IPS DF 6.9 (cell line): ENCODE measurements around the gene COL12A1.

Source experiments
- DNase-seq: peaks from one replicate; pipeline ENCODE4 v3.0.0-alpha.2; 2013; ENCODE audit warnings: low read depth, low spot score
- H3K27ac ChIP-seq: one replicate; pipeline ENCODE4 v1.5.1; 2013; ENCODE audit warnings: low read length, control low read depth
- H3K27me3 ChIP-seq: 2 replicates; pipeline ENCODE4 v1.6.1; 2013; ENCODE audit warnings: mild to moderate bottlenecking, low read length; ENCODE audit not compliant: control insufficient read depth, insufficient read depth
- H3K36me3 ChIP-seq: 2 replicates; pipeline ENCODE4 v1.6.1; 2013; ENCODE audit warnings: low read length; ENCODE audit not compliant: control insufficient read depth, insufficient read depth
- H3K4me1 ChIP-seq: 2 replicates; pipeline ENCODE4 v1.6.1; 2013; ENCODE audit warnings: low read length; ENCODE audit not compliant: control insufficient read depth, insufficient read depth
- H3K4me3 ChIP-seq: 2 replicates; pipeline ENCODE4 v1.5.1; 2013; ENCODE audit warnings: mild to moderate bottlenecking, low read length
- H3K9me3 ChIP-seq: 2 replicates; pipeline ENCODE4 v1.6.1; 2013; ENCODE audit warnings: low read length, inconsistent platforms; ENCODE audit not compliant: control insufficient read depth, insufficient read depth
- WGBS: extraction: QIAGEN DNeasy Blood & Tissue Kit; methylation state at CpG from one replicate; pipeline ENCODE4 v1.1.7; 2013; ENCODE audit warnings: mixed read lengths, missing lambda C conversion rate; ENCODE audit not compliant: insufficient read length, insufficient coverage; 5-methylcytosine and 5-hydroxymethylcytosine counted together

COL12A1 gene

DNA sequence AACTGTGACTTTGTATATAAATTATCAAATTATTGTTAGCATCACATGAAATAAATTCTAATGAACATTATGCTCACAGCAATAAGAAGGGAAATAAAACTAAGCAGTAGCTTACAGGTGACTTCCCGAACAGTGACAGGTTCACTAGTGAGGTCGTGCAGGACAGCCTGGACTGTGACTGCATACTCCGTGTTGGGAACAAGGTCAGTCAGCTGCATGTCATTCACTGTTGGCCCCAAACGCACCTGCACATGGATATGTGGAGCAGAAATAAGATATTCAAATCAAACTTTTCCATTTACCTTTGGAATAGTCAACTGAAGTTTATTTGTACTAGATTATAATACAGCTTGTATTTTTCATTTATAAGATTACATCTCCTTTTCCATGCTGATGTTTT, 60.6 kb downstream of the COL12A1 start:
- no peaks in the 10 kb centered on the region for H3K27me3 ChIP-seq
- H3K36me3 ChIP-seq = no peaks in the 10 kb centered on the region
- no peak overlapping the region for H3K27ac ChIP-seq
- DNase-seq = no peak
- no peaks in the 10 kb centered on the region for H3K9me3 ChIP-seq
- no peak overlapping the region for H3K4me3 ChIP-seq
- H3K4me1 ChIP-seq = no peaks in the 10 kb centered on the region
- no CpG with 5 or more reads among the region's 4 CpGs for WGBS

DNA sequence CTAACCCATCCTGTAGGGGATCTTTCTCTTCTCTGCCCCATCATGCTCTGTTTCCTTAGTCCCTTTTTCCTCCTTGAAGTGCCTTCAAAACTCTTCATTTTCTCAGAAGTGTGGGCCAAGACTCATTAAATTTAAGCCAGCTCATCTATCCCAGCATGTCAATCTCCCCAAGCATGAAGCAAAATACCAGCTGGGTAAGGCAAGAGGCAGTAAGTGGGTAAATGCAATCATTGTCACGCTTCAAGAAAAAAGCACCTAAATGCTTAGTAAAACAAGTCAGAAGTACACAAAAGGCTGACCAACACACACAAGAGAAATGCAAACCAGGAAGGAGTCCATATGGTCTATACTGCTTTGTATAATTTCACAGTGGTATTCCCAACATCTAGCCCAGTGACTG, 61.5 kb downstream of the COL12A1 start:
- DNase-seq = no peak
- Histone ChIP-seq H3K36me3 (no peaks in the 10 kb centered on the region), H3K27me3 (no peaks in the 10 kb centered on the region), H3K27ac (no peak overlapping the region), H3K4me1 (no peaks in the 10 kb centered on the region), H3K9me3 (no peaks in the 10 kb centered on the region), H3K4me3 (no peak overlapping the region)
- WGBS = no CpG with 5 or more reads among the region's 1 CpG

DNA sequence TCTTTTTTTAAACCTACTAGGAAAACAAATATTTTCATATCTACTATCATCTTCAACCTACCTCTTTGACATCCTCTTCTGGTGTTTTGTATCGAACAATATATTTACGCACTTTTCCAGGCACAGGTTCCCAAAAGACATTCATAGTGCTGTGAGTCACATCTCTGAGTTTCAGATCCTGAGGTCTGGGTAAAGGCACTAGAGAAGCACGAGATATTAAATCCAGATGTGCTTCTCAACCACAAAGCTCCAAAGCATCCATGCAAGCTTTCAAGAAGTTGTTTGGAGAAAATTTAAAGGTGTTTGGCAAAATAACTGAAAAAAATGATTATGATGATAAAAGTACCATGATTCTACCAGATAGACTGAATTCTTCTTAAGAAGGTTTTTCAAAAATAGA, 62.7 kb downstream of the COL12A1 start:
- no peak overlapping the region for H3K4me3 ChIP-seq
- DNase-seq = no peak
- H3K36me3 ChIP-seq = no peaks in the 10 kb centered on the region
- 100% methylated on average over 2 of the region's 3 CpGs for WGBS
- no peaks in the 10 kb centered on the region for H3K9me3 ChIP-seq
- no peak overlapping the region for H3K27ac ChIP-seq
- H3K27me3 ChIP-seq = no peaks in the 10 kb centered on the region
- H3K4me1 ChIP-seq = no peaks in the 10 kb centered on the region

DNA sequence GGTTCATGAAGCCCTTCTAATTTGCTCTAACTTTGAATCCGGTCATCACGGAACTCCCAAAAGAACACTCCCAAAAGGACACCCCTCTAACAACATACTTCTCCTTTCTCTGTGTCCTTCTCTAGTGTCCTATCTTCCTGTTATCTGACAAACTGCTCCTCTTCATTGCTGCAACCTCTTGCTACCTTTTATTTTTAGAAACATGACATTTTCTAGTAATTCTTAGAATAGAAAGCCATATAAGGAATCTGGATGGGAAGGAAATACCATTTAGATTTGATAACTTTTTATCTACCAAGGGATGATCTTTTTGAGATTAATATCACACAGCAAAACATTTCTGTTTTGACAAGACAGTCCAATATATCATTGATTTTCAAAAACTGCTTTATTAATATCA, 63.1 kb downstream of the COL12A1 start:
- H3K27me3 ChIP-seq = no peaks in the 10 kb centered on the region
- H3K9me3 ChIP-seq = no peaks in the 10 kb centered on the region
- H3K27ac ChIP-seq = no peak overlapping the region
- no peaks in the 10 kb centered on the region for H3K4me1 ChIP-seq
- DNase-seq = no peak
- H3K36me3 ChIP-seq = no peaks in the 10 kb centered on the region
- WGBS = no CpG with 5 or more reads among the region's 2 CpGs
- no peak overlapping the region for H3K4me3 ChIP-seq

DNA sequence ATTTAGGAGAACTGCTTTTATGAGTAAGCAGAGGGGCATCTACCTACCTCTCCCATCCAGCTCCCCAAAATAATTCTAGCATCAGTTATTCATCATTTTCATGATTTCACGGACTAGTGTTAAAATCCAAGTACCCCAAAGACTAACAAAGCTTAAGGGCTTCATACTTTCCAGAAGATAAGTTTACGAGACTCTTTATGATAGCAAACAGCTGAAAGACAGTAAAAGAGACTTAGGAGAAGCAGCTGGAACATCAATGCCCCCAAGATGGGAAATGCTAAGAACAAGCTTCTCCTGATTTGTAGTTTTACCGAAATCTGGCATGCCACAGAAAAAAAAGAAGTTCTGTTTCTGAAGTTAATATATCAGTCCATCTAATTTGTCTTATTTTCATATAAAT, 70.0 kb downstream of the COL12A1 start:
- WGBS = no CpG with 5 or more reads among the region's 3 CpGs
- Histone ChIP-seq H3K4me3 (no peak overlapping the region), H3K9me3 (no peaks in the 10 kb centered on the region; the same call in 1 of the 2 replicates), H3K27ac (no peak overlapping the region), H3K27me3 (no peaks in the 10 kb centered on the region), H3K36me3 (no peaks in the 10 kb centered on the region), H3K4me1 (no peaks in the 10 kb centered on the region)
- no peak for DNase-seq

DNA sequence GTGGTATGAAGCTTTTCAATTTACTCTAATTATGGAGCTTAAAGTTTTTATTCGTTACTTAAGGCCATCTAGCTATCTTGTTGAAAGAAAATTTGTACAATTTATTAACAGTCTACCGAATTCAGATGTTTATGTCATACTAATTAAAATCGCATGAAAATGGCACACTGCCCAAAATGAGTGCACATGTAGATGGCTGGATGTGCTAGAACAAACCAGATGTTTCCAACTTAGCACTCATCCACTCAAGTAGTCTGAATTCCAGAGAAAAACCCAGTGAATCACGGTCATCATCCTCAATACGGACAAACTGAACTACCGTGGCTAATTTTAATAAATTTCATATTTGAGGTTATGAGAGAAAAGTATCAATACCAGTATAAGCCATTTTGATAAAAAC, 70.4 kb downstream of the COL12A1 start:
- no peak overlapping the region for H3K4me3 ChIP-seq
- no peak for DNase-seq
- no peak overlapping the region for H3K27ac ChIP-seq
- no peaks in the 10 kb centered on the region; the same call in 1 of the 2 replicates for H3K9me3 ChIP-seq
- WGBS = no CpG with 5 or more reads among the region's 6 CpGs
- no peaks in the 10 kb centered on the region for H3K4me1 ChIP-seq
- no peaks in the 10 kb centered on the region for H3K27me3 ChIP-seq
- H3K36me3 ChIP-seq = no peaks in the 10 kb centered on the region

DNA sequence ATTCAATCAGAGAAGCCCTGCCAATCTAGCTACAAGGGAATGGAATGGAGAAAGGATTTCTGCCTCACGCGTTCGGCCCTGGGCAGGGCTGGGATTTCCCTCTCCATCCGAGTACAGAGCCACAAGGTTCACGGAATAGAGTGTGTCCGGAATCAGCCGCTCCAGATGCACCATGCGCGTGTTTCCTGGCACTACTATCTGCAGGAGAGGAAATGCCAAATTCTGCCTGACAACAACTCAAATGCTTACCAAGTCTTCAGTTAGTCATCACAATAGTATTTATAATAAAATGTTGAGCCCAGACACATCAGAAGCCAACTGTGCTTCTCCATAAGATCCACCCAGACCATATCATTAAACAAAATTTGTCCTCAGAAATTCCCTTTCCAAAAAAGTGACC, 75.1 kb downstream of the COL12A1 start:
- no peak overlapping the region for H3K4me3 ChIP-seq
- WGBS = no CpG with 5 or more reads among the region's 9 CpGs
- H3K27me3 ChIP-seq = no peaks in the 10 kb centered on the region
- no peaks in the 10 kb centered on the region for H3K4me1 ChIP-seq
- H3K36me3 ChIP-seq = no peaks in the 10 kb centered on the region
- no peak overlapping the region for H3K27ac ChIP-seq
- H3K9me3 ChIP-seq = no peaks in the 10 kb centered on the region
- DNase-seq = no peak

DNA sequence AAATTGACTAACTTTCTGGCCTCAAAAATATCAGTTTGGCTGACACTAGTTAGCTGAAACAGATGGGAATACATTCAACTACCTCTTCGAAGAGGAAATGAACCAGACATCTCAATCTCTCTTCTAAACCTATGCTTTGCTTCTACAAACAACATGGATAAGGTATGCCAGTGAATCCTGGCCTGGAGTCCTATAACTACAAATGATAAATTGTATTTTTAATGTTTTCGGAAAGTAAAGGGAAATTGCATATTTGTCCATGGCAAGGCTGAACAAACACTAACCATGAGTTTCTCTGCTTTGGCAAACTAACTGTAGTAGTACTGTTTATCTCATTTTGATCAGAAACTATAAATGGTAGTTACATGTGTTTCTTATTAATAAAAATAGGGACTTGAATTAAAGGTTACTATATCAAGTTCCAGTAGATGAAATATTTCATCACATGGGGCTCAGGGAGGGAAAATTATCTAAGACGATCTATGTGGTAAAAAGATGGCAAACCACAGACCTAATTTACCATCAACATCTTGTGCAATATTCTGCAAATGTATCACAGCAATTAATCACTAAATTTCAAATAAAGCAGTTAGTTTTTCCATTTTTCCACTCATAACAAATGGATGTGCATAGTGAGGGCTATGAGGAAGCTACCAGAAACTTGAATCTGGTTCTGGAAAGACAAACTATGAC, 76.8 kb downstream of the COL12A1 start:
- Histone ChIP-seq H3K27me3 (no peaks in the 10 kb centered on the region), H3K27ac (no peak overlapping the region), H3K4me3 (no peak overlapping the region), H3K9me3 (no peaks in the 10 kb centered on the region), H3K36me3 (no peaks in the 10 kb centered on the region), H3K4me1 (no peaks in the 10 kb centered on the region)
- no CpG with 5 or more reads among the region's 3 CpGs for WGBS
- no peak for DNase-seq

DNA sequence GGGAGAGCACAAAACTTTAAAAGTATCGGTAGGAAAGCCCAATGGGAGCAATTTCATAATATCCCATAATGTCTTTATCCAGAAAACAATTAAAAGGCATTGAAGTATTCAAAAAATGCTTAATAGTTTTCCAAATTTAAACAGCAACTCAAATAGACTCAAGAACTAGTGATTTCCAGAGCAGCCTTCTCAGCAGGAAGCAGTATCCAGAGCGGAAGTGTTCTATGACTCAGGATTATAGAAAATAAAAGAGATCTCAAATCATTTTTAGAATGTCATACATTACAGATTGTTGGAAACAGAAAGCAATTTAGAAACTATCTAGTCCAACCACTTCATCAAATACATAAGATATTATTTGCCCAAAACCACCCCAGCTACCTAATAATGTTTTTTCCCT, 79.3 kb downstream of the COL12A1 start:
- DNase-seq = no peak
- no peaks in the 10 kb centered on the region for H3K9me3 ChIP-seq
- H3K4me1 ChIP-seq = no peaks in the 10 kb centered on the region
- H3K4me3 ChIP-seq = no peak overlapping the region
- no peaks in the 10 kb centered on the region for H3K36me3 ChIP-seq
- H3K27ac ChIP-seq = no peak overlapping the region
- H3K27me3 ChIP-seq = no peaks in the 10 kb centered on the region
- WGBS = no CpG with 5 or more reads among the region's 2 CpGs

DNA sequence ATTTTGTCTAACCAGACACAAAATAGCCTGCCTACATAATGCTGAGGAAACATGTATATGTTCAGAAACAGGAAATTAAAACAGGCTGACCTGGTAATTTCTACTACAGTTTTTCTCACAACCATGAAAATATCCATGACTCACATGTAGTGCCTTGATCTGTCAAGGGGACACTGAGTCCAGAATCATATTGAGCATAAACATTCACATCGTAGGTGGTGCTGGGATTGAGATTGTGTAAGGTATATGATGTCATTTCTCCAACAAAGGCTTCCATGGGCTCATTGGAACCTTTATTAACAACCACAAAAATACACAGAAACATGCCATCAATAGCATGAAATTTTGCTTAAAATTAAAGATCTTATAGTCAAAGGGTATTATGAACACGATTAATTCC, 80.9 kb downstream of the COL12A1 start:
- H3K4me3 ChIP-seq = no peak overlapping the region
- no peak for DNase-seq
- H3K27ac ChIP-seq = no peak overlapping the region
- H3K36me3 ChIP-seq = no peaks in the 10 kb centered on the region
- H3K4me1 ChIP-seq = no peaks in the 10 kb centered on the region
- no peaks in the 10 kb centered on the region for H3K9me3 ChIP-seq
- no CpG with 5 or more reads among the region's 2 CpGs for WGBS
- H3K27me3 ChIP-seq = no peaks in the 10 kb centered on the region

DNA sequence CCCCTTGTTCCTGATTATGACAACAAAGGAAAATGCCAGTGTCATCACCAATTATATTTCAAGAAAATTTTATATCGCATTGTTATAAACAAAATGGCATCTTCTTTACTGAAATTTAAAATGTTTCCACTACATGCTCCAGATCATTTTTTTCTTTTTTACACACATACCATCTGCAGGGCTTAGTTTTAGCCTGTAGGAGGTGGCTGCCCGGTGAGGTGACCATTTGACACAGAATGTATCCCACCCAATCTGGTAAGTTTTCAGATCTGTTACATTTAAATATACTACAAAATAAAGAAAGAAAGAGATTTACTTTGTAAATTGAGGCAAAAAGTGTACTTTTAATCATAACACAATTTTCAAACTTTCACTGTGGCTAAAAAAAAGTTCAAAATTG, 81.8 kb downstream of the COL12A1 start:
- WGBS = no CpG with 5 or more reads among the region's 2 CpGs

More for the DNA sequence above, 81.8 kb downstream of the COL12A1 start:
- Histone ChIP-seq H3K4me3 (no peak overlapping the region), H3K36me3 (no peaks in the 10 kb centered on the region), H3K27me3 (no peaks in the 10 kb centered on the region), H3K4me1 (no peaks in the 10 kb centered on the region), H3K9me3 (no peaks in the 10 kb centered on the region), H3K27ac (no peak overlapping the region)
- DNase-seq = no peak
